Bone marrow (tissue), 2 donors: ENCODE results near the gene H2AZ1.

Experiments
- DNase-seq, 2 donors: peaks; one replicate each; lab custom pipeline; 2025; lab: John Stamatoyannopoulos, UW

The H2AZ1 gene

DNA sequence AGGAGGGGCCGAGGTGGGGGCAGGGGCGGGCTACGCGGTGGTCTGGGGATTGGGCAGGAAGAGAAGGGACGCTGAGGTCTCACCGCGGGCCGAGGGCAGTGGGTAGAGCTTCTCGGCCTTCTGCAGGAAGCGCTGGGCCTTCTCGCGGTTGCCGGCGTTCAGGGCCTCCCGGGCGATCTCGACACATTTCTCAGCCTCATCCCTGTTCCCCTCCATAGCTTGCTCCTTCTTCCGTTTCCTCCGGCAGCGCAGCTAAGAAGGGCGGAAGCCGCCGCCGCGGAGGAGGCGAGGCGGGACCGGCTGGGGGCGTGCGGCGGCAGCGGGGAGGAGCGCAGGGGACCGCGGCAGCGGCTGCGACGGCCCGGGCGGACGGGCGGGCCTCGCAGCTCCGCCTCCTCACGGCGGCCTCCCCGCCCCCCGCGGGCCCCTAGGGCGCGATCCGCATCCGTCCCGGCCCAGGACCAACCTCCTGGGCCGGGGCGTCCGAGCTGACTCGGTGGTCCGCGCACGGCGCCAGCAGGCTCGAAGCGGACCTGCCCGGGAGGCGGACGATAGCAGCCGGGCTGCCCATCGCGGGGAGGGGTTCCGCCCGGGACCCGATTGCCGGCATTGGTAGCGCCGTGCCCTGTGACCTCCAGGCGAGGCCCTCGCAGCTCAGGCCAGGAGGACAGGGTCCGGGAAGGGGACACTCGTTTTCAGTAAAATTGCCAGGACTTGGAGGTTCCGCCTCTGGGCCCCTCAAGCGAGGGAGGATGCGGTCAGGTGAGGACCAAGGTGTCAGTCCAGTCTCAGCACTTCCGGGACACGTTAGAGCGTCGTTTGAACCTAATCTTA, 3.5 kb downstream of the H2AZ1 start, which contains the start of gene DNAJB14:
DNAJB14 (minus strand) TSS at position 263 of the 834 bp plus-strand sequence; CDS start at position 216, 47 bp downstream.
- DNase-seq: peak; percentile 54 to 60

DNA sequence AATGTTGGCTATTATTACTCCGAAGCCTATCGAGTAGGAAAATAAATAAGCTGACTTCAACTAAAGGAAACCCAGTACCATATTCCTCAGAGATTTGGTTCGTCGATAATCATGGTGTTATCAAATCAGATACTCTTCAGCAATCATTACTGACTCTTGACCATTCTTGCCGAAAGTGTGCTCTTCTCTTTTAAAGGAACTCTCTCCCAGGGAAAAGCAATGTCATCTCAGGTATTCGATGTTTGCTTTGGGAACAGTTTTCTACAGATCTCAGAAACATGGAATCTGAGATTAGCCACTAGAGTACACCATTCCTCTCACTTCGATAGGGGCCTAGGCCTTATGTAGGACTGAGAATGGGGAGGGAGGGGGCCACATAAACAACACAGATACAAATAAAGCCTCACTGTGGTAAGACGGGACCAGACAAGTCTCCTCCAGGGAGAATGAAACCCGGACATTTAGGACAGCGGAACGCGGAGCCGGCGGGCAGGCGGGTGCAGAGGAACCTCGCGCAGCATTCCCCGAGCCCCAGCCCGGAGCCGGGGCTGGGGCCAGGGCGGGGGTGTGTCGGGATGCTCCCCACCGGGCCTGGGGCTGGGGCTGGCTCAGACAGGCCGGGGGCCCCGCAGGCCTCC, 4.2 kb downstream of the H2AZ1 start:
- no peak for DNase-seq

DNA sequence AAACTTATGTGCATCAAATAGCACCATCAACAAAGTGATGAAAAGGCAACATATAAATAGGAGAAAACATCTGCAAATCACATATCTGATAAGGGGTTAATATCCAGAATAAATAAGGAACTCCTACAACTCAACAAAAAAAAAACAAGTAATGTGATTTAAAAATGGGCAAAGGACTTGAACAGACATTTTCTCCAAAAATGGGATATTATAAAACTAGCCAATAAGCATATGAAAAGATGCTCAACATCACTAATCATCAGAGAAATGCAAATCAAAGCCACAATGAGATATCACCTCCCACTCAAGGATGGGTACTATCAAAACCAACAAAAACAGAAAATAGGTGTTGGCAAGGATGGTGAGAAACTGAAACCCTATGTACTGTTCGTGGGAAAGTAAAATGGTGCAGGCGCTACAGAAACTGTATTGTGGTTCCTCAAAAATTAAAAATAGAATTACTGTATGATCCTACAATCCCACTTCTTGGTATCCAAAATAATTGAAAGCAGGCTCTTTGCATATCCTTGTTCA, 6.1 kb downstream of the H2AZ1 start:
- DNase-seq: no peak

DNA sequence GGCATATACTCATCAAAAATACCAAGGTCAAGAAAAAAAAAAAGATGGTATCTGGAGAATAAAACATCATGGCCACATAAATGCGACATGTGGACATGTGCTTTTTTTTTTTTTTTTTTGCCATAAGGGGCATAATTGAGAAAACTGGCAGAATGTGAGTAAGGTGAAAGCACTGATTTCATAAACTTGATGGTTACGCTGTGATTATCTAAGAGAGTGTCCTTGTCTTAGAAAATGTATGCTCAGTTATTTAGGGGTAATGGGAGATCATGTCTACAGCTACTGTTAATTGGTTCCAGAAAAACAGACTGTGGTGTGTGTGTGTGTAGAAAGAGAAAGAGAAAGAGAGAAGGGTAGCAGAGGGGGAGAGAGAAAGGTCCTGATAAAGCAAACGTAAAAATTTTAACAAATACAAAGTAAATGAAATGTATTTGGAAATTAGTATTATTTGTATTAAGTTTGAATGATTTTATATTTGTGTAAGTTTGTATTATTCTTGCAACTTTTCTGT, 11.8 kb downstream of the H2AZ1 start:
- no peak for DNase-seq

DNA sequence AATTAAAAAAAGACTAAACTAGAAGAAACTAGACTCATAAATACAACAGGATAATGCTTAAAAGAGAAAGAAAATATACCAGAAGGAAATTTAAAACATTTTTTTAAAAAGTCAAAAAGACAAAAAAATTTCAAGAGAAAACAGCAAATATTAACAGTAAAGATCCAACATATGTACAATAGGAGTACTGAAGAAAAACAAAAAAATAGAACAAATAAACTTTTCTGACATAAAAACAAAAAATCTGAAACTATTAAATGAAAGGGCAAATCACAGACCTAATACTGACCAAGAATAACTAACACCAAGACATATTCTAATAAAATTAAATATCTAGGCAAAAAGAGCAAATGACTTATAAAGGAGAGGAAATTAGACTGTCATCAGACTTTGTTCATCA, 15.2 kb downstream of the H2AZ1 start:
- DNase-seq: no peak

DNA sequence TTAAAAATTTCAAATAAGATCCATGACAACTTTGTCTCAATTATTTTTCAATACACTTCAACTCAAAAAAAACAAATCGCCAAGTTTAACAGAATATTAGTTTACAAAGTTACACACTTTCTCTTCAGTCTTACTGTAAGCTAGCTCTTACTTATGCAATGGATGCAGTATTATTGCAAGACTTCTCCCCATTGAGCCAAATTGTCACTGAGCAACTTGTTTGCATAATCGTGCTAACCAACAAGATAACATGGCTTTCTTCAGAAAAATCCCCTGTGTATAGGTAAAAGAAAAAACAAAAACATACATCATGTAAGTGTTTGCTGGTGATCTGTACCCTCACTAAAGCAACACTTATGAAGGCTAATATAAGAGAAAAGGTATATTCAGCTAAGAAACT, 22.5 kb downstream of the H2AZ1 start:
- no peak for DNase-seq

DNA sequence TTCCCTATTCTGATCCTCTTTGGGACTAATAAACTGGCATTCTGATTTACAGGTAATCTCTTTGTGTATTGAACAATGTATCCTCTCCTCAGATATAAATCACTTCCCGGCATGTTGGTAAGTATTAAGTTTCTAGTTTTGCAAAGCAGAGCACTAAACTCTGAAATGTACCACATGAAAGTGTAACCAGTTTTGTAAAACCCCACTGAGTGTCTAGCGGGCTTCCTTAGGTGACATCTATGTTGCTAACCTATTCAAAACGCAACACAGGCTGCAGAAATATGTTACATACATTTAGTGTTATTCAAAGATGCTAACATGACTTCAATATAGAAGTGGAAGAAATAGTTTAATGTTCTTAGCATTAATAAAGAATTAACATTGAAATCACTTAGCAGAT, 28.9 kb downstream of the H2AZ1 start:
- DNase-seq: no peak

DNA sequence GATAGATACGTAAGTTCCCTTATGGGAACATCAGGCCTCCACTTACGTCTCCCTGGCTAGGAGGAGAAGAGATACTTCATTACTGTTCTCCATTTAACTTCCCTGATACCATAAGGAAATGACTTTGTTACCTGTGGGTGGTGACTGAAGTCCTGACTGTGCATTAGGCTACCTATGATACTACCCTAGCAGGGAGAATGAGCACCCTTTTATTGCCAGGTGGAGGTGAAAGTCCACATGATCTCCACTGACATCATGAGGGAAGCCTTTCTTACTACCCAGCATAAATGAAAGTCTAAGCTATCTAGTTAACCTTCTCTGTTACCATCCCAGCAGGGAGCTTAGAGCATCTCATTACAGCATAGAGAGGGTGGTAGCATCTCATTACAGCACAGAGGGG, 31.4 kb downstream of the H2AZ1 start:
- no peak for DNase-seq

DNA sequence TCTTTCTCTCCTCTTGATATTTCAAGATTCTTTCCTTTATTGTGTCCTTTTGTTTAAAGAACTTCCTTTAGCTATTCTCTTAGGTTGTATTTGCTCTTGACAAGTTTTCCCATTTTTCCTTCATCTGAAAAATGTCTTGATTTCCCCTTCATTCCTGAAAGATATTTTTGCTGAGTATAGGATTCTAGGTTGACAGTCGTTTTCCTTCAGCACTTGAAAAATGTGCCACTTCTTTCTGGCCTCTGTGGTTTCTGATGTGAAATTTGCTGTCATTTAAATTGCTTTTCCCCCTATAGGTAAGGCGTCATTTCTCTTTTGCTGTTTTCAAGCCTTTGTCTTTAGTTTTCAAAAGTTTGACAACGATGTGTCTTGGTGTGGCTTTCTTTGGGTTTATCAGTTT, 32.5 kb downstream of the H2AZ1 start:
- no peak for DNase-seq

DNA sequence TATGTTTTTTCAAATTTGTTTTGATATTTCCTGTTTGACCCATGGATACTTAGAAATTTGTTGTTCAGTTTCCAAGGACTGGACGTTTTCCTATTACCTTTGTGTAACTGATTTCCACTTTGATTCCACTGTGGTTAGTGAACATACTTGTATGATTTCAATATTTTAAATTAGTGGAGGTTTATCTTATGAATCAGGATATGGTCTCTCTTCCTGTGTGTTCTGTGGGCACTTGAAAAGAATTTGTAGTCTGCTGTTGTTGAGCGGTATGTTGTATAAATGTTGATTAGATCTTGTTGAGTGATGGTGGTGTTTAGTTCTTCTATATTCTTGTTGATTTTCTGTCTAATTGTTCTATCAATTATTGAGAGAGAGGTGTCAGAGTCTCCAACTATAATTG, 34.6 kb downstream of the H2AZ1 start:
- no peak for DNase-seq
